ENCODE results near the gene ARHGAP11B.
"Not testable (repeated sequence)": the region's sequence is repeated elsewhere in the genome, so short reads cannot be mapped to it uniquely, and the experiment has no call there.

- not testable (repeated sequence) for TF ChIP-seq POLR2AphosphoS5 (IDR thresholded peaks at IDR 0.05; ENCODE audit: borderline replicate concordance, low read depth, low read length); EZH2 (IDR thresholded peaks at IDR 0.05); FOXP2 (optimal IDR thresholded peaks at IDR 0.05; ENCODE audit: control extremely low read depth, extremely low read length, insufficient read depth)
Measured at GRCh38 chr15:30580716-30581115, 45.2 kb upstream of the ARHGAP11B start.
